ENCODE measurements around the gene PIGU. TPM values are rescaled to one million over a fixed set of nuclear protein-coding genes. Genes with fewer than 3 reads are reported as not detected.

PIGU gene
- total RNA-seq, 1 donor from 2014 or later: 5.5 TPM

- H3K4me3 ChIP-seq (ENCODE audit: low read depth, low read length): no peak overlapping the region
- FAIRE-seq (no peak), DNase-seq (ENCODE audit: low read depth) (no peak)
- no peaks in the 10 kb centered on the region for H3K27me3 ChIP-seq (ENCODE audit: control insufficient read depth, insufficient read depth, low read length)
- peaks cover 27% of the 10 kb centered on the region for H3K36me3 ChIP-seq (ENCODE audit: control insufficient read depth, insufficient read depth, low read length)
- TF ChIP-seq CTCF (IDR thresholded peaks at IDR 0.05; ENCODE audit: insufficient read depth, low read length, severe bottlenecking): no peak
Measured at GRCh38 chr20:34539756-34540155, 137.1 kb downstream of the PIGU start.

GRCh38 chr20:34538671-34539123 is 138.2 kb downstream of the PIGU start:
- H3K36me3 ChIP-seq (ENCODE audit: control insufficient read depth, insufficient read depth, low read length): peaks cover 33% of the 10 kb centered on the region
- DNase-seq (ENCODE audit: low read depth) (peak; percentile 48), FAIRE-seq (no peak)
- peak; percentile 92 for TF ChIP-seq CTCF (IDR thresholded peaks at IDR 0.05; ENCODE audit: insufficient read depth, low read length, severe bottlenecking)
- no peak overlapping the region for H3K4me3 ChIP-seq (ENCODE audit: low read depth, low read length)
- H3K27me3 ChIP-seq (ENCODE audit: control insufficient read depth, insufficient read depth, low read length): no peaks in the 10 kb centered on the region

- no peak for TF ChIP-seq CTCF (IDR thresholded peaks at IDR 0.05; ENCODE audit: insufficient read depth, low read length, severe bottlenecking)
- FAIRE-seq: no peak
- no peaks in the 10 kb centered on the region for H3K27me3 ChIP-seq (ENCODE audit: control insufficient read depth, insufficient read depth, low read length)
- H3K4me3 ChIP-seq (ENCODE audit: low read depth, low read length): no peak overlapping the region
- DNase-seq (ENCODE audit: low read depth): no peak
- H3K36me3 ChIP-seq (ENCODE audit: control insufficient read depth, insufficient read depth, low read length): peaks cover 35% of the 10 kb centered on the region
Measured at GRCh38 chr20:34537651-34538050, 139.2 kb downstream of the PIGU start.

- FAIRE-seq (no peak), DNase-seq (ENCODE audit: low read depth) (no peak)
Measured at GRCh38 chr20:34536798-34537394, 140.0 kb downstream of the PIGU start.

GRCh38 chr20:34535857-34536256 is 141.0 kb downstream of the PIGU start:
- DNase-seq (ENCODE audit: low read depth) (no peak), FAIRE-seq (no peak)
- H3K4me3 ChIP-seq (ENCODE audit: low read depth, low read length): no peak overlapping the region
- H3K36me3 ChIP-seq (ENCODE audit: control insufficient read depth, insufficient read depth, low read length): peaks cover 33% of the 10 kb centered on the region
- no peaks in the 10 kb centered on the region for H3K27me3 ChIP-seq (ENCODE audit: control insufficient read depth, insufficient read depth, low read length)
- TF ChIP-seq CTCF (IDR thresholded peaks at IDR 0.05; ENCODE audit: insufficient read depth, low read length, severe bottlenecking): no peak

More at GRCh38 chr20:34536798-34537394, 140.0 kb downstream of the PIGU start:
- TF ChIP-seq CTCF (IDR thresholded peaks at IDR 0.05; ENCODE audit: insufficient read depth, low read length, severe bottlenecking): peak; percentile 50
- Histone ChIP-seq H3K27me3 (ENCODE audit: control insufficient read depth, insufficient read depth, low read length) (no peaks in the 10 kb centered on the region), H3K4me3 (ENCODE audit: low read depth, low read length) (no peak overlapping the region), H3K36me3 (ENCODE audit: control insufficient read depth, insufficient read depth, low read length) (peaks cover 37% of the 10 kb centered on the region)
